Trophoblast cell (in vitro differentiated cells and primary cell): ENCODE data around the gene LGR4.

Source experiments
- DNase-seq, 2 donors: peaks; one replicate each; pipeline ENCODE4 v3.0.0-alpha.2; 2016
- H2AFZ ChIP-seq: 2 replicates; pipeline ENCODE4 v1.6.1; 2013; ENCODE audit warnings: low read length, moderate library complexity, mild to moderate bottlenecking; ENCODE audit not compliant: insufficient read depth, poor library complexity
- H2AK5ac ChIP-seq: 2 replicates; pipeline ENCODE4 v1.6.1; 2013; ENCODE audit warnings: mild to moderate bottlenecking, low read length
- H2BK120ac ChIP-seq: 2 replicates; pipeline ENCODE4 v1.6.1; 2013; ENCODE audit warnings: low read length, mild to moderate bottlenecking, moderate library complexity; ENCODE audit not compliant: insufficient read depth, poor library complexity
- H2BK12ac ChIP-seq: 2 replicates; pipeline ENCODE4 v1.6.1; 2013; ENCODE audit warnings: mild to moderate bottlenecking, low read length, moderate library complexity
- H2BK5ac ChIP-seq: 2 replicates; pipeline ENCODE4 v1.6.1; 2013; ENCODE audit warnings: low read length, low read depth, moderate library complexity, mild to moderate bottlenecking; ENCODE audit not compliant: poor library complexity
- H3K14ac ChIP-seq: 2 replicates; pipeline ENCODE4 v1.6.1; 2013; ENCODE audit warnings: mild to moderate bottlenecking, low read length
- H3K18ac ChIP-seq: 2 replicates; pipeline ENCODE4 v1.6.1; 2013; ENCODE audit warnings: mild to moderate bottlenecking, low read length
- H3K23ac ChIP-seq: 2 replicates; pipeline ENCODE4 v1.6.1; 2013; ENCODE audit warnings: low read length
- H3K27ac ChIP-seq: 2 replicates; pipeline ENCODE4 v1.5.1; 2013; ENCODE audit warnings: low read depth, mild to moderate bottlenecking, inconsistent platforms, low read length, moderate library complexity
- H3K27me3 ChIP-seq: 2 replicates; pipeline ENCODE4 v1.6.1; 2013; ENCODE audit warnings: inconsistent platforms, mild to moderate bottlenecking, low read length, moderate library complexity; ENCODE audit not compliant: insufficient read depth
- H3K36me3 ChIP-seq, 2 experiments: 1 replicate in 1 of 2; 2 replicates in 1 of 2; pipeline ENCODE4 v1.6.1; 2013; ENCODE audit warnings: low read length in 2 of 2, mild to moderate bottlenecking in 2 of 2, moderate library complexity in 1 of 2; ENCODE audit not compliant: insufficient read depth in 2 of 2, control insufficient read depth in 1 of 2
- H3K4ac ChIP-seq: 2 replicates; pipeline ENCODE4 v1.6.1; 2013; ENCODE audit warnings: low read depth, mild to moderate bottlenecking, low read length, moderate library complexity
- H3K4me1 ChIP-seq, 2 experiments: 1 replicate in 1 of 2; 2 replicates in 1 of 2; pipeline ENCODE4 v1.6.1; 2013; ENCODE audit warnings: low read length in 2 of 2, mild to moderate bottlenecking in 2 of 2, moderate library complexity in 1 of 2; ENCODE audit not compliant: insufficient read depth in 2 of 2, control insufficient read depth in 1 of 2
- H3K4me2 ChIP-seq: 2 replicates; pipeline ENCODE4 v1.6.1; 2013; ENCODE audit warnings: inconsistent platforms, mild to moderate bottlenecking, low read length, moderate library complexity
- H3K4me3 ChIP-seq: 2 replicates; pipeline ENCODE4 v1.5.1; 2013; ENCODE audit warnings: mild to moderate bottlenecking, low read depth, low read length, inconsistent platforms
- H3K79me1 ChIP-seq: one replicate; pipeline ENCODE4 v1.6.1; 2013; ENCODE audit warnings: low read length
- H3K79me2 ChIP-seq: 2 replicates; pipeline ENCODE4 v1.6.1; 2013; ENCODE audit warnings: low read length, mild to moderate bottlenecking; ENCODE audit not compliant: control insufficient read depth, insufficient read depth, poor library complexity
- H3K9ac ChIP-seq: 2 replicates; pipeline ENCODE4 v1.6.1; 2013; ENCODE audit warnings: mild to moderate bottlenecking, low read length
- H3K9me3 ChIP-seq: 2 replicates; pipeline ENCODE4 v1.6.1; 2013; ENCODE audit warnings: low read depth, mild to moderate bottlenecking, control low read depth, inconsistent platforms, low read length; ENCODE audit not compliant: insufficient read depth
- H4K12ac ChIP-seq: 2 replicates; pipeline ENCODE4 v1.6.1; 2013; ENCODE audit warnings: low read depth, mild to moderate bottlenecking, low read length, moderate library complexity
- H4K8ac ChIP-seq: 2 replicates; pipeline ENCODE4 v1.6.1; 2013; ENCODE audit warnings: low read depth, mild to moderate bottlenecking, low read length, moderate library complexity
- H4K91ac ChIP-seq: one replicate; pipeline ENCODE4 v1.6.1; 2013; ENCODE audit warnings: low read depth, mild to moderate bottlenecking, low read length, moderate library complexity
- WGBS: extraction: QIAGEN DNeasy Blood & Tissue Kit; methylation state at CpG from one replicate; pipeline ENCODE4 v1.1.7; 2013; ENCODE audit warnings: missing lambda C conversion rate; ENCODE audit not compliant: insufficient read length, insufficient coverage; ENCODE audit errors: extremely low coverage; 5-methylcytosine and 5-hydroxymethylcytosine counted together

The LGR4 gene

GRCh38 chr11:27427183-27427980 is 45.2 kb downstream of the LGR4 start:
- Histone ChIP-seq H3K18ac (no peak overlapping the region), H2BK12ac (no peak overlapping the region), H3K14ac (no peak overlapping the region), H3K27ac (peak overlapping the region; percentile 17), H3K9ac (no peak overlapping the region), H2BK5ac (no peak overlapping the region), H3K4me3 (no peak overlapping the region), H3K36me3 (no peaks in the 10 kb centered on the region), H2AFZ (no peak overlapping the region), H3K4ac (no peak overlapping the region), H3K27me3 (no peaks in the 10 kb centered on the region), H4K8ac (no peak overlapping the region), H4K12ac (no peak overlapping the region), H3K79me2 (peaks cover 7% of the 10 kb centered on the region), H3K23ac (no peak overlapping the region), H4K91ac (no peak overlapping the region), H3K4me2 (no peak overlapping the region), H3K4me1 (peaks cover 6 to 19% of the 10 kb centered on the region in 2 experiments), H3K79me1 (peaks cover 6% of the 10 kb centered on the region), H2AK5ac (no peak overlapping the region), H3K9me3 (no peaks in the 10 kb centered on the region), H2BK120ac (no peak overlapping the region)
- WGBS = no CpG with 5 or more reads among the region's 7 CpGs
- peak; percentile 38 to 89 for DNase-seq

DNA sequence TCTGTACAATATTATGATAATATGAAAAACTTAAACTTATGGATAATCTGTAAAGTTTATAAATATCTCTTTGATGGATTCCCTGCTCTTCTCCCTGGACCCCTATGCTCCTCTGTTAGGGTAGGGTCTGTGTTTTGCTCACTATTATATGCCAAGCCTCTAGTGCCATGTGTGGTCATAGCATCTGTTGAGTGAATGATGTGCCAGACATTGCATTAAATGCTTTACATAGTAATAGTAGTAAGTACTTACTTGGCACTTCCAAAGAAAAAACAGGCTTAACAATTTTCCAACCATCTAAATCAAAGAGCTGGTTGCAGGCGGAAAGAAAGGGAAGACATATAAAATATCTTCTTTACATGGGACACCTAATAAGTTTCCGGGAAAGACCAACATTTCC is 46.8 kb downstream of the LGR4 start:
- Histone ChIP-seq H3K27ac (no peak overlapping the region), H3K18ac (no peak overlapping the region), H4K91ac (no peak overlapping the region), H2BK5ac (no peak overlapping the region), H3K79me1 (peaks cover 4% of the 10 kb centered on the region), H3K27me3 (no peaks in the 10 kb centered on the region), H4K12ac (no peak overlapping the region), H3K4me3 (no peak overlapping the region), H3K36me3 (no peaks in the 10 kb centered on the region), H3K4me1 (peaks cover 6 to 19% of the 10 kb centered on the region in 2 experiments), H3K79me2 (peaks cover 7% of the 10 kb centered on the region), H3K23ac (no peak overlapping the region), H3K9ac (no peak overlapping the region), H4K8ac (no peak overlapping the region), H3K4me2 (no peak overlapping the region), H2AFZ (no peak overlapping the region), H3K4ac (no peak overlapping the region), H2AK5ac (no peak overlapping the region), H2BK12ac (no peak overlapping the region), H3K9me3 (no peaks in the 10 kb centered on the region), H2BK120ac (no peak overlapping the region), H3K14ac (no peak overlapping the region)
- DNase-seq = no peak
- WGBS = no CpG with 5 or more reads among the region's 2 CpGs

DNA sequence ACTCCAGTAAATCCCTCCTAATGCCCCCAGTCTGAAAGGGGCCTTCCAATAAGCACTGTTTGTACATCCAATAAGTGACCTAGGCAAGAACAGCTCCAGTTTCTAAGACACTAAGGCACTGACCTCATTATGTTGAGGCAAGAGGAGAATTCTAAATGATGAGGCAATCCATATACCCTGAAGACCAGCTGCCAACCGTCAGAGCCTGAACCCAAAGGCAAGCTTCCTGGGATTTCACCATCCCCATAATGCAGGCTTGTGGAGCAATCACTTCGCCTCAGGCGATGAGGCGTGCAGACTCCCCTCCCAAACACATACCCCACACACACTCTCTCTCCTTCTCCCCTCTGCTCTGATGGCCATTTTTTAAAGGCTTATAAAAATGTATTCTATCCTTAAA is 49.5 kb downstream of the LGR4 start:
- H3K27me3 ChIP-seq = no peaks in the 10 kb centered on the region
- no peak overlapping the region for H2BK120ac ChIP-seq
- peaks cover 0 to 15% of the 10 kb centered on the region in 2 experiments for H3K4me1 ChIP-seq
- H3K79me1 ChIP-seq = peaks cover 3% of the 10 kb centered on the region
- no peak overlapping the region for H4K91ac ChIP-seq
- H4K12ac ChIP-seq = no peak overlapping the region
- H2AFZ ChIP-seq = no peak overlapping the region
- H3K18ac ChIP-seq = no peak overlapping the region
- no peak overlapping the region for H3K23ac ChIP-seq
- H3K14ac ChIP-seq = no peak overlapping the region
- H2BK12ac ChIP-seq = no peak overlapping the region
- no peak overlapping the region for H3K4me2 ChIP-seq
- H2AK5ac ChIP-seq = no peak overlapping the region
- no peak overlapping the region for H2BK5ac ChIP-seq
- H3K4me3 ChIP-seq = no peak overlapping the region
- DNase-seq = peak; percentile 90 to 99
- no peak overlapping the region for H3K4ac ChIP-seq
- H3K79me2 ChIP-seq = peaks cover 6% of the 10 kb centered on the region
- WGBS = no CpG with 5 or more reads among the region's 4 CpGs
- no peaks in the 10 kb centered on the region for H3K36me3 ChIP-seq
- no peak overlapping the region for H3K27ac ChIP-seq
- no peak overlapping the region for H4K8ac ChIP-seq
- no peak overlapping the region for H3K9ac ChIP-seq
- H3K9me3 ChIP-seq = no peaks in the 10 kb centered on the region

GRCh38 chr11:27421819-27422494 is 50.6 kb downstream of the LGR4 start:
- Histone ChIP-seq H2BK12ac (no peak overlapping the region), H2BK120ac (no peak overlapping the region), H3K79me2 (peaks cover 6% of the 10 kb centered on the region), H4K91ac (no peak overlapping the region), H3K18ac (no peak overlapping the region), H2BK5ac (no peak overlapping the region), H3K27me3 (no peaks in the 10 kb centered on the region), H3K27ac (peak overlapping the region; percentile 53), H3K4me1 (peaks cover 0 to 12% of the 10 kb centered on the region in 2 experiments), H3K9me3 (no peaks in the 10 kb centered on the region), H3K4me3 (no peak overlapping the region), H4K12ac (no peak overlapping the region), H4K8ac (no peak overlapping the region), H3K4ac (no peak overlapping the region), H3K36me3 (no peaks in the 10 kb centered on the region), H2AK5ac (no peak overlapping the region), H2AFZ (no peak overlapping the region), H3K79me1 (peaks cover 3% of the 10 kb centered on the region), H3K4me2 (no peak overlapping the region), H3K14ac (no peak overlapping the region), H3K9ac (no peak overlapping the region), H3K23ac (no peak overlapping the region)
- DNase-seq = no peak
- WGBS = no CpG with 5 or more reads among the region's 9 CpGs
